ENCODE results near the gene MDC1. TPM values are rescaled to one million over a fixed set of nuclear protein-coding genes. Genes with fewer than 3 reads are reported as not detected.
A peak's percentile ranks its signal among the peaks of the same experiment; 100 is the strongest.
"Not testable (repeated sequence)": the region's sequence is repeated elsewhere in the genome, so short reads cannot be mapped to it uniquely, and the experiment has no call there.

Gene MDC1
- total RNA-seq, 1 experiment from 2014 or later, result 66.6 TPM

- Mint-ChIP-seq H3K27me3 (ENCODE audit: unreplicated experiment) (no peaks in the 10 kb centered on the region), H3K9me3 (ENCODE audit: low read depth, unreplicated experiment) (peaks cover 3% of the 10 kb centered on the region), H3K36me3 (ENCODE audit: insufficient read depth, unreplicated experiment) (peaks cover 84% of the 10 kb centered on the region), H3K27ac (ENCODE audit: unreplicated experiment) (peak within 1 kb of the TSS; percentile 86), H3K4me1 (ENCODE audit: low read depth, unreplicated experiment) (peaks cover 59% of the 10 kb centered on the region), H3K4me3 (ENCODE audit: low read depth, unreplicated experiment) (peak within 1 kb of the TSS; percentile 92)
- TF ChIP-seq, protein P1, sequence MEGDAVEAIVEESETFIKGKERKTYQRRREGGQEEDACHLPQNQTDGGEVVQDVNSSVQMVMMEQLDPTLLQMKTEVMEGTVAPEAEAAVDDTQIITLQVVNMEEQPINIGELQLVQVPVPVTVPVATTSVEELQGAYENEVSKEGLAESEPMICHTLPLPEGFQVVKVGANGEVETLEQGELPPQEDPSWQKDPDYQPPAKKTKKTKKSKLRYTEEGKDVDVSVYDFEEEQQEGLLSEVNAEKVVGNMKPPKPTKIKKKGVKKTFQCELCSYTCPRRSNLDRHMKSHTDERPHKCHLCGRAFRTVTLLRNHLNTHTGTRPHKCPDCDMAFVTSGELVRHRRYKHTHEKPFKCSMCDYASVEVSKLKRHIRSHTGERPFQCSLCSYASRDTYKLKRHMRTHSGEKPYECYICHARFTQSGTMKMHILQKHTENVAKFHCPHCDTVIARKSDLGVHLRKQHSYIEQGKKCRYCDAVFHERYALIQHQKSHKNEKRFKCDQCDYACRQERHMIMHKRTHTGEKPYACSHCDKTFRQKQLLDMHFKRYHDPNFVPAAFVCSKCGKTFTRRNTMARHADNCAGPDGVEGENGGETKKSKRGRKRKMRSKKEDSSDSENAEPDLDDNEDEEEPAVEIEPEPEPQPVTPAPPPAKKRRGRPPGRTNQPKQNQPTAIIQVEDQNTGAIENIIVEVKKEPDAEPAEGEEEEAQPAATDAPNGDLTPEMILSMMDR (IDR thresholded peaks at IDR 0.05; ENCODE audit: unreplicated experiment), result no peak
- TSS peak; percentile 61 for BruUV-seq (replicated peaks)
- CTCF ChIA-PET, result interaction anchor here (1.2 to 5.0 kb wide), 4 partner anchors 11 to 41 kb away, joined by 4 to 72 read pairs (median 9); no protein-coding TSS in a partner anchor
- intact Hi-C loops (cut with micrococcal nuclease; ENCODE audit: unreplicated experiment), result loop anchor here (5.0 to 10.0 kb wide), 3 partner anchors 103 to 235 kb away; partner anchors contain the start of genes HLA-E, MRPS18B and PPP1R10
- DNase-seq, result peak; percentile 98
Measured at GRCh38 chr6:30719791-30720737, 3.0 kb upstream of the MDC1 start, which contains the start of gene TUBB. Gene TUBB (plus strand): TSS chr6:30720352. CDS start chr6:30720507, 155 bp downstream.

DNA sequence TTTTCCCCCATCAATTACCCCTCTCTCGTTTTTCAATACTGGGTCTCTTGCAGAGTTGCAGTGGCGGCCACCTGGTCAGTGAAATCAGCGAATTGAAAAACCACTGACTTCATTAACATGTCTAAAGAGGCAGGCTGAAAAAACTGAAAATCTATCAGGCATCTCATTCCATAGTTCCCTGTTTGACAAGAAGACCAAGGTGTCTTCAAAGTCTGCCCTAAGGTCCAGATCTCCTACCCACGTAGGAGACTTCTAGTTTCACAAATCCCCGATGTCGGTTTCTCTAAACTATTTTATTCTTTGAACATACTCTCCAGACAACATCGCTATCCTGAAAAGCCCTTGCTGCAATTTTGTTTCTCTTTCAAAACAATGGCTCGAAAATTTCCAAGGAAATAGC lies 2.3 kb upstream of the MDC1 start:
- H3K4me1 Mint-ChIP-seq (ENCODE audit: low read depth, unreplicated experiment), result peaks cover 52% of the 10 kb centered on the region
- H3K4me3 Mint-ChIP-seq (ENCODE audit: low read depth, unreplicated experiment), result peak overlapping the region; percentile 92
- H3K36me3 Mint-ChIP-seq (ENCODE audit: insufficient read depth, unreplicated experiment), result peaks cover 84% of the 10 kb centered on the region
- no TSS peak for BruUV-seq (replicated peaks)
- H3K9me3 Mint-ChIP-seq (ENCODE audit: low read depth, unreplicated experiment), result peaks cover 3% of the 10 kb centered on the region
- DNase-seq, result no peak
- intact Hi-C loops (cut with micrococcal nuclease; ENCODE audit: unreplicated experiment), result no loop called here
- CTCF ChIA-PET, result interaction anchor here (0.7 to 3.3 kb wide), 4 partner anchors 12 to 300 kb away, joined by 4 to 14 read pairs (median 4); no protein-coding TSS in a partner anchor
- peak overlapping the region; percentile 86 for H3K27ac Mint-ChIP-seq (ENCODE audit: unreplicated experiment)
- TF ChIP-seq, protein P1 (IDR thresholded peaks at IDR 0.05; ENCODE audit: unreplicated experiment), result no peak
- no peaks in the 10 kb centered on the region for H3K27me3 Mint-ChIP-seq (ENCODE audit: unreplicated experiment)

GRCh38 chr6:30717845-30718720 lies 1.0 kb upstream of the MDC1 start:
- intact Hi-C loops (cut with micrococcal nuclease; ENCODE audit: unreplicated experiment), result loop anchor here (1.0 kb wide), 1 partner anchor 27 kb away; no protein-coding TSS in a partner anchor
- not testable (repeated sequence) for H3K27me3 Mint-ChIP-seq (ENCODE audit: unreplicated experiment); DNase-seq; H3K9me3 Mint-ChIP-seq (ENCODE audit: low read depth, unreplicated experiment); BruUV-seq (replicated peaks)
- Mint-ChIP-seq H3K36me3 (ENCODE audit: insufficient read depth, unreplicated experiment) (peaks cover 76% of the 10 kb centered on the region), H3K4me1 (ENCODE audit: low read depth, unreplicated experiment) (peaks cover 39% of the 10 kb centered on the region), H3K4me3 (ENCODE audit: low read depth, unreplicated experiment) (peak overlapping the region; percentile 95), H3K27ac (ENCODE audit: unreplicated experiment) (peak overlapping the region; percentile 95)
- CTCF ChIA-PET, result interaction anchor here (0.8 to 1.2 kb wide), 6 partner anchors 9 to 39 kb away, joined by 3 to 14 read pairs (median 5); partner anchors contain the start of gene NRM

DNA sequence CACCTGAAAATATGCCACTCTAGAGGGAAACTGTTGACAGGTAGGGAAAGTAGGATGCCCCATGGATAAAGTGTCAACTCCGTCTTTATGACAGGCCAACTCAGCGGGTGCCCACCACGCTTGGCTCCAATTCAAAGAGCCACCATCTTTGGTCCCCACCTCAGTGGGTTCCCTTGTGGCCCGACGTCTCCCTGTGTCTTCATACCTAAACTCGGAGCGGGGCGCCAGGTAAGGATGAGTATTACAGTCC lies 277 bp downstream of the MDC1 start:
- H3K27me3 Mint-ChIP-seq (ENCODE audit: unreplicated experiment), result no peaks in the 10 kb centered on the region
- TF ChIP-seq, protein P1 (IDR thresholded peaks at IDR 0.05; ENCODE audit: unreplicated experiment), result no peak
- DNase-seq, result no peak
- peak overlapping the region; percentile 95 for H3K4me3 Mint-ChIP-seq (ENCODE audit: low read depth, unreplicated experiment)
- CTCF ChIA-PET, result interaction anchor here (0.6 to 1.5 kb wide), 10 partner anchors 8 to 235 kb away, joined by 3 to 14 read pairs (median 6); partner anchors contain the start of genes DHX16 and NRM
- TSS peak; percentile 67 for BruUV-seq (replicated peaks)
- intact Hi-C loops (cut with micrococcal nuclease; ENCODE audit: unreplicated experiment), result no loop called here
- peak overlapping the region; percentile 95 for H3K27ac Mint-ChIP-seq (ENCODE audit: unreplicated experiment)
- H3K9me3 Mint-ChIP-seq (ENCODE audit: low read depth, unreplicated experiment), result peaks cover 3% of the 10 kb centered on the region
- peaks cover 38% of the 10 kb centered on the region for H3K4me1 Mint-ChIP-seq (ENCODE audit: low read depth, unreplicated experiment)
- H3K36me3 Mint-ChIP-seq (ENCODE audit: insufficient read depth, unreplicated experiment), result peaks cover 68% of the 10 kb centered on the region
